CD14-positive monocyte (primary cell): Measurements from ENCODE around the gene CUX1. TPM values are rescaled to one million over a fixed set of nuclear protein-coding genes. Genes with fewer than 3 reads are reported as not detected.

Experiments used
- DNase-seq, 3 donors: peaks; one replicate each; pipeline ENCODE4 v3.0.0-alpha.2; 2011 to 2022
- H2AFZ ChIP-seq: 2 replicates; pipeline ENCODE4 v1.6.0; 2012; ENCODE audit warnings: mild to moderate bottlenecking, low read depth, low read length, inconsistent platforms; ENCODE audit not compliant: insufficient read depth, poor library complexity, severe bottlenecking
- H3K27ac ChIP-seq, 2 donors: 1 replicate in 1 of 2; 2 replicates in 1 of 2; pipeline ENCODE4 v1.5.1; 2012 to 2013; ENCODE audit warnings: low read length in 2 of 2, control low read depth in 1 of 2, inconsistent platforms in 1 of 2, low read depth in 1 of 2, mild to moderate bottlenecking in 1 of 2
- H3K27me3 ChIP-seq, 2 donors: one replicate each; pipeline versions ENCODE4 v1.6.0 to v1.6.1; 2011 to 2013; ENCODE audit warnings: low read length in 2 of 2; ENCODE audit not compliant: control insufficient read depth in 2 of 2, insufficient read depth in 2 of 2
- H3K36me3 ChIP-seq, 2 donors: replicated peaks in 1 of 2; 1 replicate in 1 of 2; 2 replicates in 1 of 2; pipeline versions ENCODE4 v1.5.1 to v1.6.1; 2012 to 2013; ENCODE audit warnings: low read length in 2 of 2, control low read depth in 1 of 2, inconsistent platforms in 1 of 2, mild to moderate bottlenecking in 1 of 2; ENCODE audit not compliant: insufficient read depth in 2 of 2, control insufficient read depth in 1 of 2
- H3K4me1 ChIP-seq, 2 donors: 1 replicate in 1 of 2; 2 replicates in 1 of 2; pipeline versions ENCODE4 v1.5.1 to v1.6.1; 2012 to 2013; ENCODE audit warnings: low read length in 2 of 2, control low read depth in 1 of 2, inconsistent platforms in 1 of 2, mild to moderate bottlenecking in 1 of 2, moderate library complexity in 1 of 2; ENCODE audit not compliant: insufficient read depth in 2 of 2, control insufficient read depth in 1 of 2
- H3K4me2 ChIP-seq: replicated peaks from 2 replicates; pipeline ENCODE3; 2012; ENCODE audit warnings: low read length, moderate library complexity, mild to moderate bottlenecking; ENCODE audit not compliant: poor library complexity, severe bottlenecking; ENCODE audit errors: extremely low read depth
- H3K4me3 ChIP-seq, 3 experiments: fragments of 200-600 bp in 1 of 3; sonication (generic) in 1 of 3; replicated peaks in 1 of 3; 1 replicate in 2 of 3; 2 replicates in 1 of 3; pipeline ENCODE4 v1.5.1; 2011 to 2013; ENCODE audit warnings: low read length in 3 of 3, mild to moderate bottlenecking in 3 of 3, control low read depth in 2 of 3, low read depth in 2 of 3, inconsistent platforms in 1 of 3, moderate library complexity in 1 of 3
- H3K79me2 ChIP-seq: 2 replicates; pipeline ENCODE4 v1.6.0; 2012; ENCODE audit warnings: mild to moderate bottlenecking, control low read depth, inconsistent platforms, low read length, moderate library complexity; ENCODE audit not compliant: insufficient read depth
- H3K9ac ChIP-seq: 2 replicates; pipeline ENCODE4 v1.6.0; 2017; ENCODE audit warnings: low read length, mild to moderate bottlenecking; ENCODE audit not compliant: insufficient read depth, poor library complexity, severe bottlenecking
- H3K9me3 ChIP-seq, 2 donors: replicated peaks in 1 of 2; 1 replicate in 1 of 2; 2 replicates in 1 of 2; pipeline versions ENCODE4 v1.5.1 to v1.6.1; 2012 to 2013; ENCODE audit warnings: low read length in 2 of 2, control low read depth in 1 of 2; ENCODE audit not compliant: control insufficient read depth in 1 of 2, insufficient read depth in 1 of 2
- H4K20me1 ChIP-seq: 2 replicates; pipeline ENCODE4 v1.6.0; 2012; ENCODE audit warnings: mild to moderate bottlenecking, low read length, control low read depth, moderate library complexity; ENCODE audit not compliant: insufficient read depth
- H3K27ac Mint-ChIP-seq, 7 donors: one replicate each; pipeline ENCODE4 v1.8.0; 2020; ENCODE audit warnings: mild to moderate bottlenecking in 7 of 7, mixed read lengths in 7 of 7, moderate library complexity in 6 of 7, inconsistent platforms in 2 of 7
- H3K27me3 Mint-ChIP-seq, 3 donors: one replicate each; pipeline ENCODE4 v1.8.0; 2021 to 2022; ENCODE audit warnings: low read depth in 3 of 3, mild to moderate bottlenecking in 3 of 3, mixed read lengths in 3 of 3, moderate library complexity in 3 of 3, inconsistent platforms in 1 of 3
- H3K36me3 Mint-ChIP-seq, 2 donors: one replicate each; pipeline ENCODE4 v1.8.0; 2020; ENCODE audit warnings: mixed read lengths in 2 of 2, inconsistent platforms in 1 of 2, mild to moderate bottlenecking in 1 of 2
- H3K4me1 Mint-ChIP-seq: one replicate; pipeline ENCODE4 v1.8.0; 2020; ENCODE audit warnings: mild to moderate bottlenecking, mixed read lengths
- H3K4me3 Mint-ChIP-seq, 2 donors: one replicate each; pipeline ENCODE4 v1.8.0; 2020; ENCODE audit warnings: mild to moderate bottlenecking in 2 of 2, mixed read lengths in 2 of 2, moderate library complexity in 1 of 2
- H3K9me3 Mint-ChIP-seq, 7 donors: one replicate each; pipeline ENCODE4 v1.8.0; 2020 to 2022; ENCODE audit warnings: mixed read lengths in 7 of 7, mild to moderate bottlenecking in 6 of 7, moderate library complexity in 6 of 7, inconsistent platforms in 2 of 7
- CTCF ChIP-seq: fragments of 200-600 bp; IDR thresholded peaks from one replicate; pipeline ENCODE4 v1.8.0; 2022; ENCODE audit warnings: antibody characterized with exemption, mild to moderate bottlenecking
- WGBS: methylation state at CpG from one replicate; pipeline ENCODE4 v1.1.5; 2013; ENCODE audit warnings: missing lambda C conversion rate; ENCODE audit not compliant: insufficient coverage; 5-methylcytosine and 5-hydroxymethylcytosine counted together
- intact Hi-C, 2 donors: fragments of 100-400 bp; cut with micrococcal nuclease; formaldehyde crosslinking; loops; one replicate each; pipeline versions ENCODE4 v1.15.0 to v1.15.1; 2023
- polyA plus RNA-seq, 3 donors: library from polyadenylated mRNA; depleted of rRNA in 1 of 3; unstranded in 2 of 3; stranded (reverse) in 1 of 3; fragments of 300-500 nt in 2 of 3; fragments of >200 nt in 1 of 3; fragmentation: Illumina TruSeq in 2 of 3; gene quantifications; 1 replicate in 2 of 3; 2 replicates in 1 of 3; pipeline ENCODE4 v1.2.3, GENCODE V29; 2012 to 2021

Gene CUX1
- polyA plus RNA-seq, 3 donors = 17.6 to 38.0 (median 28.0) TPM

- H3K4me3 Mint-ChIP-seq = no peak overlapping the region
- Histone ChIP-seq H3K4me1 (no peaks in the 10 kb centered on the region), H3K9ac (no peak overlapping the region), H3K27ac (peak overlapping the region in 1 of 2 donors; percentile 53), H3K27me3 (no peaks in the 10 kb centered on the region), H3K4me2 (no peak overlapping the region), H4K20me1 (peaks cover 100% of the 10 kb centered on the region), H3K79me2 (peaks cover 100% of the 10 kb centered on the region), H3K36me3 (peaks cover 7 to 14% of the 10 kb centered on the region in 2 donors), H3K9me3 (no peaks in the 10 kb centered on the region), H2AFZ (no peak overlapping the region), H3K4me3 (no peak overlapping the region)
- H3K27me3 Mint-ChIP-seq = peaks cover 0 to 4% (median 0%) of the 10 kb centered on the region in 3 donors
- H3K36me3 Mint-ChIP-seq = peaks cover 11 to 24% of the 10 kb centered on the region in 2 donors
- no peak for DNase-seq
- peak overlapping the region in 6 of 7 donors; percentile 55 to 80 (median 72) for H3K27ac Mint-ChIP-seq
- WGBS = 96% methylated on average over 11 of the region's 11 CpGs
- intact Hi-C loops = loop anchor here in 1 of 2 donors (5.0 to 10.0 kb wide), 2 partner anchors 34 to 86 kb away; no protein-coding TSS in a partner anchor
- peaks cover 22% of the 10 kb centered on the region for H3K4me1 Mint-ChIP-seq
- no peak for TF ChIP-seq CTCF
- H3K9me3 Mint-ChIP-seq = no peaks in the 10 kb centered on the region
Observed at GRCh38 chr7:101868191-101868950, 50.9 kb downstream of the CUX1 start.

GRCh38 chr7:101869026-101869900 lies 51.8 kb downstream of the CUX1 start:
- Histone ChIP-seq H4K20me1 (peaks cover 100% of the 10 kb centered on the region), H3K9me3 (no peaks in the 10 kb centered on the region), H3K27ac (peak overlapping the region in 1 of 2 donors; percentile 53), H3K4me1 (no peaks in the 10 kb centered on the region), H3K4me3 (no peak overlapping the region), H3K79me2 (peaks cover 100% of the 10 kb centered on the region), H3K27me3 (no peaks in the 10 kb centered on the region), H3K4me2 (no peak overlapping the region), H3K36me3 (peaks cover 7 to 18% of the 10 kb centered on the region in 2 donors), H3K9ac (no peak overlapping the region), H2AFZ (no peak overlapping the region)
- no peak for TF ChIP-seq CTCF
- peaks cover 18% of the 10 kb centered on the region for H3K4me1 Mint-ChIP-seq
- WGBS = 89% methylated on average over 37 of the region's 38 CpGs
- H3K9me3 Mint-ChIP-seq = no peaks in the 10 kb centered on the region
- intact Hi-C loops = loop anchor here in 1 of 2 donors (5.0 to 10.0 kb wide), 2 partner anchors 33 to 86 kb away; no protein-coding TSS in a partner anchor
- H3K27me3 Mint-ChIP-seq = peaks cover 0 to 4% (median 0%) of the 10 kb centered on the region in 3 donors
- peaks cover 14 to 26% of the 10 kb centered on the region in 2 donors for H3K36me3 Mint-ChIP-seq
- peak overlapping the region in 6 of 7 donors; percentile 26 to 84 (median 64) for H3K27ac Mint-ChIP-seq
- no peak for DNase-seq
- H3K4me3 Mint-ChIP-seq = no peak overlapping the region
